ENCODE results near the gene NDUFS1. TPM values are rescaled to one million over a fixed set of nuclear protein-coding genes. Genes with fewer than 3 reads are reported as not detected.

Gene NDUFS1
- total RNA-seq, 1 experiment from 2014 or later = 102 TPM

DNA sequence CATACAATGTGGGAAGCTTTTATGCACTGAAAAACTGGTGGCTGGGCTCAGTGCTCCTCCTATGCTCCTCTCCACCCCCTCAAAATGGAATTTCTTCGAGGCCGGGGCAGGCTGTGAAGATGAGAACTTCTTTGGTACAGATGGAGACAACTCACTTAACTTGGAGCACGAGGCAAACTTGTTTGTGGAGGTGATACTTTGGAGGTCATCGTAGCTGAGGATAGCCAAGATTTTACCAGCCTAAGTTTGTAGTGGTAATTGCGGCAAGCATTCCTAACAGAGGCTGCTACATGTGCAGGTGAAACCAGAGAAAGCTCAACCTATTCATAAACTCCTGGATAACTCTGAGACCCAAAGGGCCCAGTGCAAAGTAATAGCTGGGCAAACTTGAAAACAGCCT, 13.6 kb downstream of the NDUFS1 start:
- Histone ChIP-seq H2BK15ac (ENCODE audit: low read depth, low read length) (no peak overlapping the region), H4K8ac (replicated peaks; ENCODE audit: insufficient read length, low read depth, low read length) (no peak overlapping the region), H3K79me1 (ENCODE audit: insufficient read depth, low read depth, low read length, poor library complexity, severe bottlenecking) (no peaks in the 10 kb centered on the region), H3K23me2 (ENCODE audit: insufficient read length, low read depth, low read length, poor library complexity, severe bottlenecking) (no peaks in the 10 kb centered on the region), H2BK20ac (ENCODE audit: low read depth, low read length, poor library complexity, severe bottlenecking) (no peak overlapping the region), H2AK5ac (ENCODE audit: insufficient read length, low read length) (no peak overlapping the region), H2BK12ac (ENCODE audit: insufficient read length, low read depth, low read length) (no peak overlapping the region), H4K91ac (ENCODE audit: insufficient read length, low read depth, low read length) (no peak overlapping the region), H3K4me2 (ENCODE audit: insufficient read depth, insufficient read length, low read length) (no peak overlapping the region), H2BK5ac (ENCODE audit: insufficient read length, low read length) (no peak overlapping the region), H2BK120ac (ENCODE audit: low read depth, low read length, poor library complexity, severe bottlenecking) (no peak overlapping the region), H3K23ac (ENCODE audit: insufficient read length, low read depth, low read length) (no peak overlapping the region), H3K27ac (ENCODE audit: insufficient read length, low read depth, low read length) (no peak overlapping the region), H3K18ac (ENCODE audit: insufficient read length, low read depth, low read length) (no peak overlapping the region), H3K79me2 (ENCODE audit: insufficient read depth, low read length) (no peaks in the 10 kb centered on the region), H3T11ph (ENCODE audit: low read length) (no peak overlapping the region), H4K5ac (ENCODE audit: insufficient read length, low read depth, low read length) (no peak overlapping the region), H3K27me3 (ENCODE audit: insufficient read depth, low read length) (no peaks in the 10 kb centered on the region), H3K56ac (ENCODE audit: insufficient read length, low read depth, low read length) (no peak overlapping the region), H4K20me1 (ENCODE audit: control insufficient read depth, insufficient read depth, insufficient read length) (no peaks in the 10 kb centered on the region), H3K14ac (ENCODE audit: insufficient read depth, low read length) (no peak overlapping the region), H3K4me1 (ENCODE audit: insufficient read depth, low read length) (no peaks in the 10 kb centered on the region), H3K4ac (ENCODE audit: low read depth, low read length) (no peak overlapping the region), H3K9me3 (ENCODE audit: control insufficient read depth, low read depth, low read length) (no peaks in the 10 kb centered on the region), H3K9ac (ENCODE audit: extremely low read depth, insufficient read length, low read length) (no peak overlapping the region), H2AFZ (ENCODE audit: low read length) (no peak overlapping the region)
- TF ChIP-seq, protein P1, sequence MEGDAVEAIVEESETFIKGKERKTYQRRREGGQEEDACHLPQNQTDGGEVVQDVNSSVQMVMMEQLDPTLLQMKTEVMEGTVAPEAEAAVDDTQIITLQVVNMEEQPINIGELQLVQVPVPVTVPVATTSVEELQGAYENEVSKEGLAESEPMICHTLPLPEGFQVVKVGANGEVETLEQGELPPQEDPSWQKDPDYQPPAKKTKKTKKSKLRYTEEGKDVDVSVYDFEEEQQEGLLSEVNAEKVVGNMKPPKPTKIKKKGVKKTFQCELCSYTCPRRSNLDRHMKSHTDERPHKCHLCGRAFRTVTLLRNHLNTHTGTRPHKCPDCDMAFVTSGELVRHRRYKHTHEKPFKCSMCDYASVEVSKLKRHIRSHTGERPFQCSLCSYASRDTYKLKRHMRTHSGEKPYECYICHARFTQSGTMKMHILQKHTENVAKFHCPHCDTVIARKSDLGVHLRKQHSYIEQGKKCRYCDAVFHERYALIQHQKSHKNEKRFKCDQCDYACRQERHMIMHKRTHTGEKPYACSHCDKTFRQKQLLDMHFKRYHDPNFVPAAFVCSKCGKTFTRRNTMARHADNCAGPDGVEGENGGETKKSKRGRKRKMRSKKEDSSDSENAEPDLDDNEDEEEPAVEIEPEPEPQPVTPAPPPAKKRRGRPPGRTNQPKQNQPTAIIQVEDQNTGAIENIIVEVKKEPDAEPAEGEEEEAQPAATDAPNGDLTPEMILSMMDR (conservative IDR thresholded peaks at IDR 0.05) = no peak
- Mint-ChIP-seq H3K4me1 (no peaks in the 10 kb centered on the region), H3K27ac (0 out of 7 replicates have a peak overlapping the region, but pooled peaks of 2 of the 3 experiments have one; percentile 38 to 55), H3K36me3 (ENCODE audit: insufficient read depth in 1 of 3, low read depth in 3 of 3) (peaks cover 40 to 92% (median 80%) of the 10 kb centered on the region in 3 experiments; a peak in 6 of 7 replicates), H3K27me3 (ENCODE audit: low read depth) (no peaks in the 10 kb centered on the region), H3K4me3 (no peak overlapping the region), H3K9me3 (no peaks in the 10 kb centered on the region)
- WGBS (ENCODE audit: extremely low coverage, insufficient read length, low lambda C conversion rate) = no CpG with 5 or more reads among the region's 5 CpGs
- DNase-seq = no peak
